ENCODE measurements around the gene UNC5A.

Gene UNC5A

GRCh38 chr5:176822041-176822792 lies 11.9 kb downstream of the UNC5A start:
- DNase-seq: no peak

DNA sequence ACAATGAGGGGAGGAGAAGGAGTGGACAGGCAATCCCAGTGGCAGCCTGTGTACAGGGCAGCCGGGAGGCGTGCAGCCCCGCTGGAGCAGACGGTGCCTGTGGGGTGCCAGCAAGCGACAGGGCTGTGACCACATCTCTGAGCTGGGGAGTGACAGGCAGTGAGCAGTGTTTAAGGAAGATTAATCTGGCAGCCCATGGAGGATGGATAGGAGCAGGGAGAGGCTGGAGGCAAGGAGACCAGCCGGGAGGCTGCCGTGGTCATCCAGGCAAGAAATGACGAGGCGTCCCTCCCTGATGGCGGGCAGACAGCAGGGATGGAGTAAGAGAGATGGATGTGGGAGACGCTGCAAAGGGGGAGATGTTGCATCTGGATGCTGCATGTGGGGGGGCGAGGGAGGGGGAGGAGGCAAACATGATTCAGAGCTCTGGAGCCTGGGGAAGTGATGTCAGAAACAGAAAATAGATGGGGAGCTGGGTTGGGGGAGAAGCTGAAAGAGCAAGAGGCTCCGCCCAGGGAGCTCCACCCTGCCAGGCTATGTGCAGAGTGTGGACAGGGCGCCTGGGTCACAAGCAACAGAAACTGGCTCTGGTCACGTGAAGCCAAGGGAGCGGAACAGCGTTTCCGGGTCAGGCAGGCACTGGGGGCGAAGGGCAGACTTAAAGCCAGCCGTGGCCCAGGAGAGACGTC lies 12.6 kb downstream of the UNC5A start:
- no peak for DNase-seq

- no peak for DNase-seq
These were observed 13.6 kb downstream of the UNC5A start for GRCh38 chr5:176823869-176824412.

DNA sequence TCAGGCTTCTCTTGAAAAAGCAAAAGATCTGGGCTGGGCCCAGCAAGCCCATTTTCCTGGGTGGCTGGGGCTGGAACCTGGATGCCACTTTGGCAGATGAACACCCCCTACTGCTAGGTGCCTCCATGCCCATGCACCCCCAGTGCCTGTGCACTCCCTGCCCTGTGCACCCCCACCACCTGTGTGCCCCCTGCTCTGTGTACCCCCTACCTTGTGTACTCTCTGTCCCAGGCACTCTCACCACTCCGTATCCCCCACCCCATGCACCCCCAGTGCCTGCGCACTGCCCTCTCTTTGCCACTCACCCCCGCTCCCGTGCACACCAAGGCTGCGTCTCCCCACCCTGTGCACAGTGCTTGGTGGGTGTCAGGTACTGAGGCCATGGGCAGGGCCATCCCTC lies 14.2 kb downstream of the UNC5A start:
- DNase-seq: no peak

- no peak for DNase-seq
These were observed 14.9 kb downstream of the UNC5A start for GRCh38 chr5:176825234-176825633.

- DNase-seq: no peak
These were observed 15.6 kb downstream of the UNC5A start for GRCh38 chr5:176825957-176826356.

DNA sequence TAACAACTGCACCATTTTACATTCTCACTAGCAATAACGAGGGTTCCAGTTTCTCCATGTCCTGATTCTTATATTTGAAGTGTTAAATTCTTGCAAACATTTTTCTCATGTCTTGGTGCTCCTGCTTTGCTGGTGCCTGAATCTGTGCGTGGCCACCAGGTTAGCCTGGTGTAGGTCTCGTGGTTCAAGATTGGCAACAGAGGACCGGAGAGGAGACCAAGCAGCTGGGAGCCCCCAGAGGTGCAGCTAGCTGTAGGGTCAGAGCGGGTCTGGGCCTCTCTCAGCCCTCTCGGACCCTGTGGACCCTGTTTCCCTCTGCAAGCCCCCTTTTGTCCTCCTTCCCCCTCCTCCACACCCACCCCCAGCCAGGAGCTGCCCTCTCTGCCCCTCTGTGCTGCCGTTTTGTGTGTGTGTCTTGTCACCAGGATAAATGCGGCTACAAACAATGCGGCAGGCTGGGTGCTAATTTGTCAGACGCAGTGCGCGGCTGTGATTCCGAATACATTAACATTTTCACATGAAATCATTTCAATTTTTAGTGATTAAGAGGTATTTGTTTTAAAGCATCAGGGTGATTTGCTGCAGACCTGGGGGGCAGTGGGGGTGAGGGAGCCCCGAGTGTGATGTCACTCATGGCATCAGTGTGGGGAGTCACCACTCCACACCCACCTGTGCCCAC lies 17.5 kb downstream of the UNC5A start:
- DNase-seq: no peak

- no peak for DNase-seq
These were observed 19.0 kb downstream of the UNC5A start for GRCh38 chr5:176829320-176829719.

DNA sequence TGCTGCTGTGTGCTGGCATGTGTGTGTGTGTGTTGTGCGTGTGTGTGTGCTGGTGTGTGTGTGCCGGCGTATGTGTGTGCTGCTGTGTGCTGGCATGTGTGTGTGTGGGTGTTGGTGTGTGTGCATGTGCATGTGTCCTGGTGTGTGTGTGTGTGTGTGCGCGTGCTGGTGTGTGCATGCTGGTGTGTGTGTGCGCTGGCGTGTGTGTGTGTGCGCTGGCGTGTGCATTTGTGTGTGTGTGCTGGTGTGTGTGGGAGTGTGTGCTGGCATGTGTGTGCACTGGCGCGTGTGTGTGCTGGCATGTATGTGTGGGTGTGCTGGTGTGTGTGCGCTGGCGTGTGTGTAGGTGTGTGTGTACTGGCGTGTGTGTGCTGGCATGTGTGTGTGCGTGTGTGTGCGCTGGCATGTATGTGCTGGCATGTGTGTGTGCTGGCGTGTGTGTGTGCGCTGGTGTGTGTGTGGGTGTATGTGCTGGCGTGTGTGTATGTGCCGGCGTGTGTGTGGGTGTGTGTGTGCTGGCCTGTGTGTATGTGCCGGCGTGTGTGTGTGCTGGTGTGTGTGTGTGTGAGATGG lies 20.1 kb downstream of the UNC5A start:
- DNase-seq: no peak

- DNase-seq: no peak
These were observed 20.6 kb downstream of the UNC5A start for GRCh38 chr5:176830995-176831423.

DNA sequence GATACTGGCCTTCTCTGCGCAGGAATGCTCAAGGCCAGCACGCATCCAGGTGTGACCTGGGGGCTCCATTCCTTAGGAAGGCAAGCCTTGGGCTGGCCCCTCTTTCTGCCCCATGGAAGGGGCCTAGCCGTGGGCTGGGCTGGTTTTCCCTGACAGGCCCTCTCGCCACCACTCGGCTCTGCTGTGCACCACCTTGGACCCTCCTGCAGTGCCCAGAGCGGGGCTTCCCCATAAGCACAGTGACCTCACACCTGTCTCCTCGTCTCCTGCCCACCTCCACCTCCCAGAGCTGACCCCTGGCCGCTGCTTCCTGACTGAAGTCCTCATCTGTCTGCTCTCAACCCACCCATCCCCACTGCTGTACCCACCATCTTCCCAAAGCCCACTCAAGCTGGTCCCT lies 21.1 kb downstream of the UNC5A start:
- no peak for DNase-seq

GRCh38 chr5:176832162-176832561 lies 21.8 kb downstream of the UNC5A start:
- no peak for DNase-seq

- DNase-seq: no peak
These were observed 22.9 kb downstream of the UNC5A start for GRCh38 chr5:176833286-176833685.

GRCh38 chr5:176835918-176836317 lies 25.6 kb downstream of the UNC5A start:
- DNase-seq: no peak

- DNase-seq: no peak
These were observed 26.7 kb downstream of the UNC5A start for GRCh38 chr5:176836811-176837706.

DNA sequence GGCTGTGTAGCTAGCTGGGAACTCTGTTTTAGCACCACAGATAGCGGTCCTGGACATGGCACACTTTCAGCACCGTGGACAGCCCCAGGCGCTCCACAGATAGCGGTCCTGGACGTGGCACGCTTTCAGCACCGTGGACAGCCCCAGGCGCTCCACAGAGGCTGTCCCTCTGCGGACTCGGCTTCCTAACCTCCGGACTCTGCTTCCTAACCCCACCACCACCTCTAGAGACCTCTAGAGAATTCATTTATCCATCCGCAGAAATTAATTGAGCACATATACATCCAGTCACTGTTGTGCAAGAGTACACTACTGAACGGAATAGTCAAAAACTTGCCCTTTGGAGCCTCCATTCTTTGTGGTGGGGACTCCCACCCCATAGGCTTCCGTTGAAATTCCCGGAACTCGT lies 27.4 kb downstream of the UNC5A start:
- peak; percentile 71 for DNase-seq

DNA sequence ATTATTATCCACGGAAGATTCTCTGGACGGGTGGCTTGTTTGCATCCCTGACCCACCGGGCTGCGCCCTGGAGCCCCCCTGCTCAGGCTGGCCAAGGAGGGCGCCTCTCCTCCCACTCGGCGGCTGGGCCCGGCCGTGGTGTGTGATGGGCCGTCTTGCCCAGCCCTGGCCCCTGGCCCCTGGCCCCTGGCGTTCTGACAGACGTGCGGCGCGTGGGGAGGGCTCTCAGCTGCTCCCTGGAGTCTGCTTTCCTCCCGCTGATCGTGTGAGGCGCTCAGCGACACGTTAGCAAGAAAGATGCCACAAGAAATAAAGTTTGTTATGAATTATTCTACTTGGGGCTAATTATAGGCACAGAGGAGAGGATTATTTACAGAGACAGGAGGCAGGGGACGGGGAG lies 33.3 kb downstream of the UNC5A start:
- DNase-seq: no peak

DNA sequence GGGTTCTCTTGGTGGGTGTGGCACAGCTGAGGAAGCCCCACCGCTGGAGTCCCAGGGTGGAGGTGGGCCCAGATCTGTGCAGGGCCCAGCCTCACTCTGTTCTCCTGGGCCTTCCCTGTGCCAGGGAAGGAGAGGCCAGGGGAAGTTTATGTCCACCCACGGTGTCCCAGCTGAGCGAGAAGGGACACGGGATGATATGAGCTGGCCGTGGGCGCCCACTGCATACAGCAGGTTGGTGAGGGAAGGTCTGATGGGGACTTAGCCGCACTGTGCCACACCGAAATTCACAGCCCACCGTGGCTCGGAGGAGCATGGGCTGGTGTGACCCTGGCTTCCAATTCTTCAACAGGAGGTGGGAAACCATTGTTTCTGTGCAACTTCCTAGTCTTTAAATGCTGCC lies 33.9 kb downstream of the UNC5A start:
- DNase-seq: no peak

GRCh38 chr5:176844706-176845391 lies 34.5 kb downstream of the UNC5A start:
- no peak for DNase-seq

DNA sequence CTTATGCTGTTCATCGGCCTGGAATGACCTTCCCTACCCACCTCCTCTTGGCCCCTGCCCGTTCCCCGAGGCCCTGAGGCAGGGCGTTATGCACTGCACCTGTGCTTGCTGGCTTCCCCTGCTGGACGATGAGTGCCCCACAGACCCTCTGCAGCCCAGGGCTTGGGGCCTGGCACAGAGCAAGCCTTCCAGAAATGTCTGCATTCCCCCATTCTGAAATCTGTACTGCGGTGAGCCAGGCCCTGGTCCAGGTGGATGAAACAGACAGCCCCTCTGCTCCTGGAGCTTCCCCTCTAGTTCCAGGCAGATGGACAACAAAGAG lies 35.0 kb downstream of the UNC5A start:
- DNase-seq: no peak

DNA sequence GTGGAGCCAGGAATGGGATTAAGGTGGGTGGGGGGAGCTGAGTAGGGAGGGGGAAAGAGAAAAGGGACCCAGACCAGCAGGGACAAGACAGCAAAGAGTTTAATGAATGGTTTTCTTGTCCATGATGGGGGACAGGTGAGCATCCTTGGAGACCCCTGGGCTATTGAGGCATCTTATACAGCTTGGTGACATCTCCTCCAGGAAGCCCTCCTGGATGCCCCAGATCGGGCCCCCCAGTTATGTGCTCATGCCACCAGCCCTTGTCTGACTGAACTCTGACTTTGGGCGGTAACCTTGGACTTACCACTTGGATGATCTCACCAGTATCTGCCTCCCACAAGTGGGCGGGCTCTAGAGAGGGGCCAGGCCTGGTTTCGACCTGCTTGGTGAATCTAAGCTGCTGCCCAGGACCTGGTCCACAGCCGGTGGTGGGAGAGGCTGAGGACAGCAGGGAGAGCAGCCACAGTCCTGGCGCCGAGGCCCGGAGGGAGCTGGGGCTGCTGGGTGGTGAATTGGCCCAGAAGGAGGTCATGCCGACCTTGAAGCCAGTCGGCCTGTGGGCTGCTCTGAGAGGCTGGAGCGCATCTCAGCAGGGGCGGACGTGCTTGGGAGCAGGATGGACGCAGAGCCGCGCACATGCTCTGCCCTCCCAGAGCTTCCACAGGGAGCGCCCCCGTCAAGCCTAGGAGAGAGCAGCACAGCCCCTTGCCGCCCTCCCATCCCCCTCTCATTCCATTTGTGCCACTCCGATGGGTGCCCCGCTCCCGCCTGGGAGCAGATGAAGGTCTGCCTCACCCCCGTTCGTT lies 36.2 kb downstream of the UNC5A start:
- peak; percentile 9 for DNase-seq

All from activated CD4-positive, alpha-beta T cell treated with anti-CD3 and anti-CD28 coated beads, Interleukin-10, Interleukin-2, amounts not matched to agents 100 ng/mL and 50 ng/mL, durations not matched to agents 16 hours and 8 hours (primary cell).